ENCODE results near the gene MDM2.
"Not testable (repeated sequence)": the region's sequence is repeated elsewhere in the genome, so short reads cannot be mapped to it uniquely, and the experiment has no call there.

The MDM2 gene

GRCh38 chr12:68786929-68787328 lies 21.0 kb upstream of the MDM2 start:
- DNase-seq, result no peak

GRCh38 chr12:68788554-68789143 lies 19.3 kb upstream of the MDM2 start:
- DNase-seq, result no peak

DNA sequence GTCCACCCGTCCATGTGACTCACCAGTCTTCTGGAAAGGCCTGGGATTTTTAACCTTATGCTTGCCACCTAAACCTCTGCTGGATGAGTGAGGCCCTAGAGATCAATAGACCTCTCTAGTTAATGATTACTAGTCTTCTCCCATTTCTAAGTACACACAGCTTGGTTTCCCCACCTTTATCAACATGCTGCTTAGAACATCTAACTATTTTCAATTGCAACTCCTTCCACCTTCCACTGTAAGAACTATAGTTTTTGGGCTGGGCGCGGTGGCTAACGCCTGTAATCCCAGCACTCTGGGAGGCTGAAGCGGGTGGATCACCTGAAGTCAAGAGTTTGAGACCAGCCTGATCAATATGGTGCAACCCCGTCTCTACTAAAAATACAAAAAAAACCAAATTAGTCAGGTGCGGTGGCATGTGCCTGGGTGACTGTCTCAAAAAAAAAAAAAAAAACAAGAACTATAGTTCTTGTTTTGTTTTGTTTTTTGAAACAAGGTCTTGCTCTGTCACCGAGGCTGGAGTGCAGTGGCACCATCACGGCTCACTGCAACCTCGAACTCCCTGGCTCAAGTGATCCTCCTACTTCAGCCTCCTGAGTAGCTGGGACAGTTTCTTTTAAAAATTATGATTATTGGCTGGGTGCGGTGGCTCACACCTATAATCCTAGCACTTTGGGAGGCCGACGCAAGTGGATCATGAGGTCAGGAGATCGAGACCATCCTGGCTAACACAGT lies 18.7 kb upstream of the MDM2 start:
- DNase-seq, result no peak

DNA sequence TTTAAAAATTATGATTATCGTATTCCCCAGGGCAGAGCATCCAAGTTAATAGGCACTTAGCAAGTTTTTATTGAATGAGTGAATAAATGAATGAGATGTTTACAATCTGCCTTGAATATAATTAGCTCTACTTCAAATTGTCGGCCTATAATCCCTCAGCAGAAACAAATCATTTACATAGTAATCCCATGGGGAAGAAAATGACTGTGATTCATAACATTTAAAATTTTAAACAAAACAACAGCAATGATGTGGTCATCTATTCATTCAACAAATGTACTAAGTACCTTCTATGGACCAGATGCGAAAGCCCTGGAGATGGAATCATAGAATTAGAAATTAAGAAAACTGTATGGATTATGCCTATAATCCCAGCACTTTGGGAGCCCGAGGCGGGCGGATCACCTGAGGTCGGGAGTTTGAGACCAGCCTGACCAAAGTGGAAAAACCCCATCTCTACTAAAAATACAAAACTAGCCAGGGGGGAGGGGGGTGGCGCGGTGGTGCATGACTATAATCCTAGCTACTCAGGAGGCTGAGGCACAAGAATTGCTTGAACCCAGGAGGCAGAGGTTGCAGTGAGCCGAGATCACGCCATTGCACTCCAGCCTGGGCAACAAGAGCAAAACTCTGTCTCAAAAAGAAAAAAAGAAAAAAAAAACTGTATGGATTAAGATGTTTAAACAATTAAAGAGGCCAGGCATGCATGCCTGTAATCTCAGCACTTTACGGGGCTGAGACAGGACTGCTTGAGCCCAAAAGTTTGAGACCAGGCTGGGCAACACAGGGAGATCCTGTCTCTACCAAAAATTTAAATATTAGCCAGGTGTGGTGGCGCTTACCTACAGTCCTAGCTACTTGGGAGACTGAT lies 17.7 kb upstream of the MDM2 start:
- DNase-seq, result no peak

DNA sequence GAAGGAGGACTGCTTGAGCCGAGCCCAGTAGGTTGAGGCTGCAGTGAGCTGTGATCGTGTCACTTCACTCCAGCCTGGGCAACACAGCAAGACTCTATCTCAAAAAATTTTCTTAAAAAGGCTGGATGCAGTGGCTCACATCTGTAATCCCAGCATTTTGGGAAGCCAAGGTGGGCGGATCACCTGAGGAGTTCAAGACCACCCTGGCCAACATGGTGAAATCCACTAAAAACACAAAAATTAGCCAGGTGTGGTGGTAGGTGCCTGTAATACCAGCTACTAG lies 17.1 kb upstream of the MDM2 start:
- DNase-seq, result no peak

- no peak for DNase-seq
These were observed 16.0 kb upstream of the MDM2 start for GRCh38 chr12:68791897-68792481.

- no peak for DNase-seq
These were observed 15.0 kb upstream of the MDM2 start for GRCh38 chr12:68792952-68793351.

DNA sequence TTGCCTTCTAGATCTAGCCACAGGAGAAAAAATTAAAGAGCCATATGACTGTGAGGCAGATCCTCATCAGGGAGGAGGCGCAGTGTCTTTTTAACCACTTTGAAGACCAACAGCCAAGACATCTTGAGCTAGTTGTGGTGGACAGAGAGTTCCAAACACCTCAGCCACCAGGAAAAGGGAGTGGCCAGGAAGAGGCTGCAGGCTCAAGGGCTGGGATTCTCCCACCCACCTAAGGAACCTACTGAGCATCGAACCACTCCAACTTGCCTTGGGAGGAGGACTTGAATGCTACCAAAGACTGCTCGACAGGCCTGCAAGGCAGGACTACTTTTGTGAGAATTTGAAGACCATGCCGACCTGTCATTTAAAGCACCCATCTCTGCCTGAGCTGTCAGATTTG lies 14.5 kb upstream of the MDM2 start:
- no peak for DNase-seq

DNA sequence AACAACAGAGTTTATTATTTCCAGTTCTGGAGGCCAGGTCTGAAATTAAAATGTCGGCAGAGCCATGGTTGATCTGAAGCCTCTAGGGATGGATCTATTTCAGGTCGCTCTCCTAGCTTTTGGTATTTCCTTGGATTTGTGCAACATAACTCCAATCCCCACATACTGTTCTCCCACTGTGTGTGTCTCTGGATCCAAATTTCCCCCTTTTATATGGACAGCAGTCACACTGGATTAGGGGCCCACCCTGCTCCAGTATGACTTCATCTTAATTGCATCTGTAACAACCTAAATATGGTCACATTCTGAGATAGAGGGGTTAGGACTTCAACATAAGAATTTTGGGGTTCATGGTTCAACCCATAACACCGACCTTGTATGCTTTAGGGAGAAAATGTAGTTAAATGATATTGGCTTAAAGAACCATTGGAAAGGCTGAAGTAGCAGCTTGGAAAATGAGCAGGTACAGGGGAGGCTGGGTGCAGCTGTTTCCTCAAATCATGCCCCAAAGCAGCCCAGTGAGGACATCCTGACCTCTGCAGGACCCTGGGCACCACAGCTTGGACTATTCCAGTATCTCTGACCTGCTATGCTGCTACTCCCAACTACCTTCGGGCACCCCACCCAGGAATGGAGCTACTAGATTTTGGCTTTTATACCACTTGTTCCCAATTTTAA lies 13.9 kb upstream of the MDM2 start:
- DNase-seq, result no peak

DNA sequence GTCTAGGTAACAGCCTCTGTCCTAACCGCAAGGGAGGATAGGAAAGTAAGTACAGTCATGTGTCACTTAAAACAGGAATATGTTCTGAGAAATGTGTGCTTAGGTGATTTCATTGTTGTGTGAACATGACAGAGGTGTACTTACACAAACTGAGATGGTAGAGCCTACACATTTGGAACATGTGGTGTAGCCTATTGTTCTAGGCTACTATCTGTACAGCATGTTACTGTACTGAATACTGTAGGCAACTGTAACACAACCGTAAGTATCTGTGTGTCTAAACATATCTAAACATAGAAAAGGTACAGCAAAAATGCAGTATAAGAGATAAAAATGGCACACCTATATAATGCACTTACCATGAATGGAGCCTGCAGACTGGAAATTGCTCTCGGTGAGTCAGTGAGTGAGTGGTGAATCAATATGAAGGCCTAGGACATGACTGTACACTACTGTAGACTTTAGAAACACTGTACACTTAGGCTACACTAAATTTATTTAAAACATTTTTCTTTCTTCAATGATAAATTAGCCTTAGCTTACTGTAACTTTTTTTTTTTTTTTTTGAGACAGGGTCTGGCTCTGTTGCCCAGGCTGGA lies 13.2 kb upstream of the MDM2 start:
- DNase-seq, result no peak

DNA sequence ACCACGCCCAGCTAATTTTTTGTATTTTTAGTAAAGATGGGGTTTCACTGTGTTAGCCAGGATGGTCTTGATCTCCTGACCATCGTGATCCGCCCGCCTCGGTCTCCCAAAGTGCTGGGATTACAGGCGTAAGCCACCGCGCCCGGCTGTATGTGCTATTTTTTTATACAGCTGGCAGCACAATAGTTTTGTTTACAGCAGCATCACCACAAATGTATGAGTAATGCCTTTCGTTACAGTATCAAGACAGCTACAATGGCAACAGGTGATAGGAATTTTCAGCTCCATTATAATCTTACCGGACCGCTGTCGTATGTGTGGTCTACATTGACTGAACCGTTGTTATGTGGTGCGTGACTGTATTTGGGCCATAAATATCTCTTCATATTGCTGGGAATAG lies 11.6 kb upstream of the MDM2 start:
- DNase-seq, result no peak

DNA sequence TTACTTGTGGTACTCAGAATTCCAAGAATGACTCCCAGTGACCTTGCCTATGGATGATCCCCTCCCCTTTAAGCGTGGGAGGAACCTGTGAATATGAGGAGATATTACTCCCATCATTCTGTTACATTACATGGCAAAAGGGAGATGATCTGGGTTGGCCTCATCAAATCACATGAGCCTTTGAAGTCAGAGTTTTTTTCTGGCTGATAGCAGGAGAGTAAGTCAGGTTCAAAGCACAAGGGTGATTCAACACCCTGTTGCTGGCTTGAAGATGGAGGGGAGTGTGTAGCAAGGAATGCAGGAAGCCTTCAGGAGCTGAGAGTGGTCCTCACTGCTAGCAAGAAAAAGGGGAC lies 9.1 kb upstream of the MDM2 start:
- DNase-seq, result no peak

- DNase-seq, result no peak
These were observed 7.7 kb upstream of the MDM2 start for GRCh38 chr12:68800294-68800693.

DNA sequence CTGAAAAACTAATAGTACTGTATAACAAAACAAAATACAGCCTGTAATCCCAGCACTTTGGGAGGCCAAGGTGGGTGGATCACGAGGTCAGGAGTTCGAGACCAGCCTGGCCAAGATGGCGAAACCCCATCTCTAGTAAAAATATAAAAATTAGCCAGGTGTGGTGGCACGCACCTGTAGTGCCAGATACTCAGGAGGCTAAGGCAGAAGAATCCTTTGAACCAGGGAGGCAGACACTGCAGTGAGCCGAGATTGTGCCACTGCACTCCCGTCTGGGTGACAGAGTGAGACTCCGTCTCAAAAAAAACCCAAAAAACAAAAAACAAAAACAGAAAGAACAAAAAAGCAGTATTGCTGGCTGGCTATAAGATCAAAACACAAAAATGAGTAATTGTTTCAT lies 6.9 kb upstream of the MDM2 start:
- not testable (repeated sequence) for DNase-seq

- DNase-seq, result not testable (repeated sequence)
These were observed 5.6 kb upstream of the MDM2 start for GRCh38 chr12:68802372-68802745.

- DNase-seq, result not testable (repeated sequence)
These were observed 4.9 kb upstream of the MDM2 start for GRCh38 chr12:68802911-68803651.

GRCh38 chr12:68803948-68804656 lies 3.9 kb upstream of the MDM2 start:
- DNase-seq, result no peak

- no peak for DNase-seq
These were observed 3.1 kb upstream of the MDM2 start for GRCh38 chr12:68804657-68805591.

GRCh38 chr12:68805592-68806120 lies 2.3 kb upstream of the MDM2 start:
- no peak for DNase-seq

Measured in GF-D8 (cell line).